Femur (tissue), 1 donor: ENCODE measurements around the gene LRRC8D.
"Not testable (repeated sequence)": the region's sequence is repeated elsewhere in the genome, so short reads cannot be mapped to it uniquely, and the experiment has no call there.

Experiments
- DNase-seq: peaks from one replicate; pipeline ENCODE4 v3.0.0-alpha.2; 2017

The LRRC8D gene

DNA sequence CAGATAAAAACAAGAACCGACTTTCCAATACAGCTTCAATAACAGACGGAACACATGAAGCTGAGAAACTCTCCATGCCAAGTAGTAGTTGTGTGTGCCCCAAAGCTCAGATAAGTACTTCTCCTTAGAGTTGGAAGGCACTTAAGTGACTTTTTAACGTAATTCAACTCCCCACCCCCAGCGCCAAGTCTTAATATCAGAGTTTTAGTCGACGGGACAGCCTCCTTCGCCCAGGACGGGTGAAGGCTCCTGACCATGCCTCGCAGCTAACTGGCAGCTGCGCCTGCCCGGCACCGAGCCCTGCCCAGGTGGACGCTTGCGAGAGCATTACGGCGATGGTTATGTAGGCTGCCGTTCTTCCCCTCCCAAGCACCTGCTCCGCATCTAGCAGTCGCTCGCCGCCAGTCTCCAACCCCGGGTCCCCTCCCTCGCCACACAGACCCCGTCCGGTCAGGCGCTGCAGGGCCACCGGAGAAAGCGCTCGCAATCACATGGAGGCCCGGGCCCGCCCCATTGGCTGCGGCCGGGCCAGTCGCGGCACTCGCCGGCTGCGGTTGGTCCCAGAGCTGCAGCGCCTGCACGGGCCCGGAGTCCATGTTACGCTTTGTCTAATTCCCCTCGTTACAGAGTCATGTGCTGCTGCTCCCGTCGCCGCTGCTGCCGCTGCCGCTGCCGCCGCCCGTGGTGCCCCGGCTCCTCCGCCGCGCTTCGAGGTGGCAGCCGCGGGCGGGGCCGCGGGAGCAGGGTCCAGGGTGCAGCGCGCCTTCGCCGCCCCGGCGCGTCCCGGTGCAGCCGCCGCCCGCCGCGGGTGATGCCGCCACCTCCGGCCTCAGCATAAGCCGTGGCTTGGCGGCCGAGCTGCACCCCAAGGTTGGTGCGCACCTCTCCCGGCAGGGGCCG is at the start of gene LRRC8D:
Gene LRRC8D (plus strand): TSS at position 611 of the 900 bp plus-strand sequence. CDS start 112,037 bp downstream, outside the sequence.
- DNase-seq, result peak; percentile 88

DNA sequence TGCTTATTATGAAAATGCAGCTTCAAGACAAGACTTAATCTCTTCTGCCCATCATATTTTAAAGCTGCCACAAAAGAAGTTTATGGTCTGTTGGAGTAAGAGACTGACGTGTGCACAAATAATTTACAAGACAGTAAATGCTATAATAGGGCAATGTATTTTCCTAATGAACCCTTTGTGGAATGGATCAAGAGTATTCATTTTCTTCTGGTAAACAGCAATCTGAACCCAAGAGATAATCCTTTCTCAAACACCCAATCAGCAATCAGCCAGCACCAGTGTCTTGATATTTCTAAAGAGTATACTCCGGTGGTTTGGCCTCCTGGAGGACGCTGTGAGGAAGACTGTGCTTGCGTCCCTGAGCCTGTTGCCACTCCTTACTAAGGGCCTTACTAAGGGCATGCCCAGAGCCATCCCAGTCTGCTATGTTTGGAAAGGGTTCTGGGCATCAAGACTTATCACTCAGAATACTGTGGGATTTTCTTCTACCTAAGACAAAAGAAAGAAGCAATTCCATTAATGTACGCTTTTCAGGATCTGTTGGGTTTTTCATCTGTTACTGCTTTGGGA is 48.8 kb upstream of the LRRC8D start:
- DNase-seq, result no peak

DNA sequence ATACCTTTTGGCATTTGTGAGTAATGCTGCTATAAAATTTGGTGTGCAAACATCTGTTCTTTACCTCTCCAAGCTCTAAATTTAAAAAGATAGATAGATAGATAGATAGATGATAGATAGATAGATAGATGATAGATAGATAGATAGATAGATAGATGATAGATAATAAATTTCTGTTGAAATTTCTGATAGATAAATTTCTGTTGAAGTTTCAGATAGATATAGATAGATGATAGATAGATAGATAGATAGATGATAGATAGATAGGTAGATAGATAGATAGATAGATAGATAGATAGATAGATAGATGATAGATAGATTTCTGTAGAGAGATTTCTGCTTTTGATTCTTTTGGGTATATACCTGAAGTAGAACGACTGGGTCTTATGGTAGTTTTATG is 44.7 kb upstream of the LRRC8D start:
- DNase-seq, result not testable (repeated sequence)

DNA sequence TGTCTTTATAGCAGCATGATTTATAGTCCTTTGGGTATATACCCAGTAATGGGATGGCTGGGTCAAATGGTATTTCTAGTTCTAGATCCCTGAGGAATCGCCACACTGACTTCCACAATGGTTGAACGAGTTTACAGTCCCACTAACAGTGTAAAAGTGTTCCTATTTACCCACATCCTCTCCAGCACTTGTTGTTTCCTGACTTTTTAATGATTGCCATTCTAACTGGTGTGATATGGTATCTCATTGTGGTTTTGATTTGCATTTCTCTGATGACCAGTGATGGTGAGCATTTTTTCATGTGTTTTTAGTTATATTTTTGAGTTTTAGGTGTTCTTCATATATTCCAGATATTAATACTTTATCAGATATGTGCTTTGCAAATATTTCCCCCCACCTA is 43.6 kb upstream of the LRRC8D start:
- not testable (repeated sequence) for DNase-seq

DNA sequence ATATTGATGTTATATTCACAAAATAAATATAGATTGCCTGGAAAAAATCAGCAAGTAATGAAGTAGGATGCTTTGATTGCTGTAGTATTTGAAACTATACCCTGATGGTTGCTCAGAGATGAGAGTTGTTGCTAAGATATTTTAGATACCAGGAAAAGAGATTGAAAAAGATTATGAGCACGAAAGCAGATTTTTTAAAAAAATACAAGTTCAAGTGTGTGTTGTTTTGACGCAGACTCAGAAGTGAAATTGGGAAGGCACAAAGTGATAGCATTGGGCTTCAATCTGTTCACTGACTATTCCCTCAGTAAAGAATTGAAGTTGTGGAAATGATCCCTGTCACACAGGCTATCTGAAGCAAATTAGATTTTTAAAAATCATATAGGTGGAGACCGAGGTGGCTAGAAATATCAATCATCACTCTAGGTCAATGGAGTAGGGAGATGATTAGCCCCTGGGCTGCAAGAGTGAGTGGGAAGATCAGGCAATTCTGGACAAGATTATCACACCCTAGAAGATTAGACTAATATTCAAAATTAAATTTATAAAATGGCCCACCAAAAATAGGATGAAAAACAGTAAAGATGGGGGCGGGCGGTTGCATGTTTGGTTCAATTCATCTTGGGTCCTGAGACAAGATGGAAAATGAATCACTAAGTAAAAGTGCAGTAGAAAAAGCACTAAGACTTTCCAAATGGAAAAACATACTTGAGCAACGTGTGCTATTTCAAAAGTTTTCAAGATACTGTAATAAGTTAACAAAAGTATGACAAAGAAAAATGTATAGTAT is 41.5 kb upstream of the LRRC8D start:
- no peak for DNase-seq

DNA sequence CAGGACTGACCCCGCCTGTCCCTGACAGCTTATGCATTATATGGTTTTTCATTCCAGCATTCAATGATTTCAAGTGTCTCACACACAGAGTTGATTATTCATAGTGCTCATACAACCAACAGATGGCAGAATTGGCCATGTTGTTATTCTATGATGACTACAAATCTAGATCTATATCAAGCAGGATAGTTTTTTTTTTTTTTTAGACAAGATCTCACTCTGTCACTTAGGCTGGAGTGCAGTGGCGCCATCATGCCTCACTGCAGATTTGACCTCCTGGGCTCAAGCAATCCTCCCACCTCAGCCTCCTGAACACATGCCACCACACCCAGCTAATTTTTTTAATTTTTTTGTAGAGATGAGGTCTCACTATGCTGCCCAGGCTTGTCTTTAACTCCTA is 40.1 kb upstream of the LRRC8D start:
- DNase-seq, result no peak

DNA sequence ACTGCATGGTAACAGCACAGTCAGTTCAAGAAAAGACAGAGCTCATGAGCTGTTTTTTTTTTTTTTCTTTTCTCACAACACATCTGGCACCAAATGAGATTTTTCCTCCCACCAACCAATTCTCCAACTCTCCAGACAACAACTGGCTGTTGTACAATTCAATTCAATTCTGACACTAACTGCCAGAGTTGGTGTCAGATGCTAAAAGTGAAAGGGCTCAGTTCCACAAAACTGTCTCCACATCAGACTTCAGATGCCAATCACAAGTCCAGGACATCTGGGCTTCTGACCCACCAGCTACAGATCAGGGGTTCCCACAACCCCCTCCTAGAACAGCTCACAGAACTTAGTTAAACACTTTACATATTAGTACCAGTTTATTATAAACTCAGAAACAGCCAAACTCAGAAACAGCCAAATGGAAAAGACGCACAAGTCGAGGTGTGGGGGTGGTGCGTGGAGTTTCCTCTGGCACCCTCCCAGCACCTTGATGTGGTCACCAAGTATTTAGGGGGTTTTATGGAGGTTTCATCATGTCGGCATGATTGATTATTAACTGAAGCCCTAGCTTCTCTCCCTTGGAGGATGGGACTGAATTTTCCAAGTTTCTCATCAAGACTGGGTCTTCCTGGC is 39.2 kb upstream of the LRRC8D start:
- DNase-seq, result no peak

DNA sequence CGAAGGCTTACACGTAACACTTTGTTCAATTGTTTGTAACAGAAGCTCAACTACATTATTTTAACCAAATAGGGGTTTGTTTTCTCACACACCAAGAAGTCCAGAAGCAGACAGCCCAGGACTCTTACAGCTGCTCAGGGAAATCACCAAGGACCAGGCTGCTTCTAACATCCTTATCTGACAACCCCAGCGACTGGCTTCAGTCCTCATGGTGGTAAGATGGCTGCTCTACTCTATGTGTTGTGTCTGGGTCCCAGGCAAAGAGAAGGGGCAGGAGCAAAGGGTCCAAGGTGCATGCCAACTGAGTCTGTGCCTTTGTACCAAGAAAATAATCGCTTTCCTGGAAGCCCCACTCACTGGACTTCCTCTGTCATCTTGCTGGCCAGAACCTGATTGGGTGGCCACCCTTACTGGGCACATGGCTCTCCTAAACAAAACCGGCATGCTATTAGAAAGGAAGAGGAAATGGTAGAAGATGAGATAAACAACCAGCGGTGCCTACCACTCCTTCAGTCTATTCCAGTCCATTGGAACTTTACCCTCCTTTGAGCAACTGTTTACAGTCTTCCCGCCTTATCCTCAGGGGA is 34.1 kb upstream of the LRRC8D start:
- DNase-seq, result no peak

DNA sequence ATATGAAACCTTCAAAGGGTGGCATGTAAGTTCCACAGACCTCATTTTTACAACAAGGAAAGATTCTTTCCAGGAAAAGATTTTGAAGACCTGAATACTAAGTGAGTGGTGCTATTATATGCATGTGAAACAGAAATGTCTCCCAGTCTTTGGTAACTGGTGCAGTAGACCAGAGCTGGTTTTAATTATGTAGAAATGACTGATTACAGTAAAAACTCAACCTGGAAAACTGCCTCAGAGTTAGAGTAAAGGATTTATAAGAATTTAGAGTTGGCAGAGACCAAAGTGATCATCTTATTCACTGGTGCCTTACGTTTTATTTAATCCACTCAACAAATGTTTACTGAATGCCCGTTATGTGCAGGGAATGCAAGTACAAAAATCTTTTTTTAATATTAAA is 30.2 kb upstream of the LRRC8D start:
- no peak for DNase-seq

DNA sequence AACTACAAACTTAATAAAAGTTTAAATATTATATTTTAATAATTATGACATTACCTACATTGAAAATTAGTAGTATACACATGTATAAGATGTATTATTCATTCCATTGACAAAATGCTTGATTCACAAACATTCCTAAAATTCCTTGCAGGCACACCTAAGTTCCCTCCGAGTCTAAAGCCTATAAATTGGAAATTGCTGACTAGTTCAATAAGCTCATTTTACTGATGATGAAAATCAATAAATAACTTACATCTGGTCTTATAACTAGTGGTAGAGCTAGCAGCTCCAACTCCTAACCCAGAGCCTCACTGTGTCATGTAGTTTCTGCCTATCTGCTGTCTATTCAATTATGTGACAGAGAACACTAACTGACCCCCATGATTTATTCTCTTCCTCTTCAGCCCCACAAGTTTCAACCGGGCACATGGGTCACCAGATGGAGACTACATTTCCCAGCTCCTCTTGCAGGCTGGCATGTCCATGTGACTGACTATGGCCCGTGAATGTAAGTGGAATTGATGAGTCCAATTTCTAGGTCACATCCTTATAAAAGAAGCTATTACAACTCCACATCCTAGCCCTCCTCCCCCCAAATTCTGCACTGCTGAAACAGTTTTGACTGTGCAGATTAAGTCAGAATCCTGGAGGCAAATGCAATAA is 29.6 kb upstream of the LRRC8D start:
- no peak for DNase-seq

DNA sequence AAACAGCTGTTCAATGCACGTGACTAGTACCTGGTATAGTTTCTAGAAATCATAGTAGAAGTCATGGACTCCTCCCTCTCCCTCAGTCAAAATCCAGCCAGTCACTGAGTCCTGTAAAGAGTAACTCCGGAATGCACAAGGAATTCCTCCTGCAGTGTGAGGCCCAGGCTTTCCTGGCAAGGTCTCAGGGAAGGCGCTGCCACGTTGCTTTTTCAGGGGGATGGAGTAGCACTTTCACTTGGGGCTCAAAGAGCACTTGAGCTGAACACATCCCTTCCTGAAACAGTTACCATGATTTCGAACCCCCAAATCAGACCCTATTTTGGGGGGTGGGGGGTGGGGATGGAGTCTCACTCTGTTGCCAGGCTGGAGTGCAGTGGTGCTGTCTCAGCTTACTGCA is 26.4 kb upstream of the LRRC8D start:
- DNase-seq, result no peak

DNA sequence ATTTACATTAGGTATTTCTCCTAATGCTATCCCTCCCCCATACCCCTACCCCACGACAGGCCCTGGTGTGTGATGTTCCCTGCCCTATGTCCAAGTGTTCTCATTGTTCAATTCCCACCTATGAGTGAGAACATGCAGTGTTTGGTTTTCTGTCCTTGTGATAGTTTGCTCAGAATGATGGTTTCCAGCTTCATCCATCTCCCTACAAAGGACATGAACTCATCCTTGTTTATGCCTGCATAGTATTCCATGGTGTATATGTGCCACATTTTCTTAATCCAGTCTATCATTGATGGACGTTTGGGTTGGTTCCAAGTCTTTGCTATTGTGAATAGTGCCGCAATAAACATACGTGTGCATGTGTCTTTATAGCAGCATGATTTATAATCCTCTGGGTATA is 25.3 kb upstream of the LRRC8D start:
- not testable (repeated sequence) for DNase-seq

DNA sequence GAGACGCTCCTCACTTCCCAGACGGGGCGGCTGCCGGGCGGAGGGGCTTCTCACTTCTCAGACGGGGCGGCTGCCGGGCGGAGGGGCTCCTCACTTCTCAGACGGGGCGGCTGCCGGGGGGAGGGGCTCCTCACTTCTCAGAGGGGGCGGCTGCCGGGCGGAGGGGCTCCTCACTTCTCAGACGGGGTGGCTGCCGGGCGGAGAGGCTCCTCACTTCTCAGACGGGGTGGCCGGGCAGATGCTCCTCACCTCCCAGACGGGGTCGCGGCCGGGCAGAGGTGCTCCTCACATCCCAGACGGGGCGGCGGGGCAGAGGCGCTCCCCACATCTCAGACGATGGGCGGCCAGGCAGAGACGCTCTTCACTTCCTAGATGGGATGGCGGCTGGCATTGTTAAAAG is 23.0 kb upstream of the LRRC8D start:
- DNase-seq, result not testable (repeated sequence)

DNA sequence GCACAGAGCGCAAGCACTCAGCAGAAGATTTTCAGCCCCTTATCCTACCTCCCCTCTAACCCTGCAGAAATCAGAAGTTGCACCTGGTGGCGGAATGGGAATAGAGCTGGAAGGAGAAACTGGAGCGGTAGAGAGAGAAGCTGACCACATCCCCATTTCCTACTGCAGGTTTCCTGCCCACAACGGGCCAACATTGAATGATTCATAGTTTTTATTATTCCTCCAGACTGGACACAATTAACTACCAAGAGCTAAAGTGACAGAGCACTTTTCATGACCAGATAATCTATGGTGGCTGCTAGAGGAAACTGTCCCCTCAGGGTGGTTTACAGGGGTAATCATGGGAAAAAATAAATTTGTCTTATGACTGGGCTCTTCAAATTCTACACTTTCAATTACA is 21.3 kb upstream of the LRRC8D start:
- no peak for DNase-seq

DNA sequence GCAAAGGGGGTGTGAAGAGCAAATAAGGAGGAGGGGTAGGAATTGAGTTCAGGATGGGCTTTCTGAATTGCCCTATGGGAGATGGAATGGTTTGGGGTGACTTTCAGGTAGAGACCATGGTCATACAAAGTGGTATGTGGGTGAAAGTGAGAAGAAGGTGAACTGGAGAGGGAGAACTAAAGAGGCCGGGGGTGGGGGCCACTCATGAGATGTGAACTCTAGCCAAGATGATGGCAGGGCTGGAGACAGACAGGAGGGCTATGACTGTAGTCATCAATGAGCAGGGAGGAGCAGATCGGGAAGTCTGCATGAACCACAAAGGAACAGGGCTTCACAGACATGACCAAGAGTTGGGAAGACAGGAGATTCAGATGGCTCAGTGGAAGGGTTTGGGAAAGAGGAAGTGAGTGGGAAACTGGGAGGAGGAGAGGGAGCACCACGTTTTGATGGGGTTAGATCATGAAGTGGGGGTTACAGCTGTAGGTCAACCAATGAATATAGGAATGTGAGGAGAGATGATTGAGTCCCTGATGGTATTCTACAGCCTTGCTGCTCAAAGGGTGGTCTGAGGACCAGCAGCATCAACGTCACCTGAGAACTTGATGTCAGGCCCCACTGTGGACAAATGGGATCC is 20.7 kb upstream of the LRRC8D start:
- DNase-seq, result no peak

DNA sequence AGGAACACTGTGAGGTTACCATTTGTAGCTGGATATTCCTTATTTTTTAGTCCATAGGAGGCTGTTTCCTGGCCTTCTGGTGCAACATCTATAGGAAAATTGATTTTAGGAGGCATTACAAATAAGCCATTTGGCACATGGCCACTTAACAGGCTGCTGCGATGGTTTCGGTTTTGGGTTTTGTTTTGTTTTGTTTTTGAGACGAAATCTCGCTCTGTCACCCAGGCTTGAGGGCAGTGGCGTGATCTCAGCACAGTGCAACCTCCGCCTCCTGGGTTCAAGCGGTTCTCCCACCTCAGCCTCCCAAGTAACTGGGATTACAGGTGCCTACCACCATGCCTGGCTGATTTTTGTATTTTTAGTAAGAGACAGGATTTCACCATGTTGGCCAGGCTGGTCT is 20.1 kb upstream of the LRRC8D start:
- DNase-seq, result no peak

DNA sequence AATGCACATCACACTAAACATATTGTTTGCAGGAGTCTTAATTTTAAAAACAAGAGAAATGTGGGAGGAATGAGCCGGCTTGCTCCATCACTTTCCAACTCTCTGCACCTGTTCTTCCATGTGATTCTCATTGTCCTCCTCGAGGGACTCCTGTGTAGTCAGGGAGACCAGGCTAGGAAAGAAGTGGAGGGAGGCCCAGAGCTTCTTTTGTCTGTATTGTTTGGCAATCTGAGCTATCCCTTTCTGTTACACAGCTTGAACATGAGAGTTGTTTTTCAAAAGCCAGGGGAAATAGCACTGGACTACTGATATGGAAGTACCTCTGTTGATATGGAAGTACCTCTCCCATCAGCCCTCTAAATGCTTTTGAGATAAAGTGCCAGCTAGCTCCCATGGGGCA is 18.8 kb upstream of the LRRC8D start:
- DNase-seq, result no peak

DNA sequence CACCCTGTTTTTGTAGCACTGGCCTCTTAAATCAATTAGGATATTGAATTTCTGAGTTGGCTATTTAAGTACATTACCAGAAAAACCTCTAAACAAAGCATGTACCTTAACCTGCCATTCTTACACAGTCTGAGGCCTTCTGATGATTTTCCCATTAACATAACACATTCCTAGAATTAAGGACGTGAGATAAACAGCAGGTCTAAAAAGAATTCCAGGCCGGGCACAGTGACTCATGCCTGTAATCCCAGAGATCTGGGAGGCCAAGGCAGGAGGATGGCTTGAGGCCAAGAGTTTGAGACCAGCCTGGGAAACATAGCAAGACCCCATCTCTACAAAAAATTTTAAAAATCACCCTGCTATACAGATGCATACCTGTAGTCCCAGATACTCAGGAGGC is 18.0 kb upstream of the LRRC8D start:
- no peak for DNase-seq

DNA sequence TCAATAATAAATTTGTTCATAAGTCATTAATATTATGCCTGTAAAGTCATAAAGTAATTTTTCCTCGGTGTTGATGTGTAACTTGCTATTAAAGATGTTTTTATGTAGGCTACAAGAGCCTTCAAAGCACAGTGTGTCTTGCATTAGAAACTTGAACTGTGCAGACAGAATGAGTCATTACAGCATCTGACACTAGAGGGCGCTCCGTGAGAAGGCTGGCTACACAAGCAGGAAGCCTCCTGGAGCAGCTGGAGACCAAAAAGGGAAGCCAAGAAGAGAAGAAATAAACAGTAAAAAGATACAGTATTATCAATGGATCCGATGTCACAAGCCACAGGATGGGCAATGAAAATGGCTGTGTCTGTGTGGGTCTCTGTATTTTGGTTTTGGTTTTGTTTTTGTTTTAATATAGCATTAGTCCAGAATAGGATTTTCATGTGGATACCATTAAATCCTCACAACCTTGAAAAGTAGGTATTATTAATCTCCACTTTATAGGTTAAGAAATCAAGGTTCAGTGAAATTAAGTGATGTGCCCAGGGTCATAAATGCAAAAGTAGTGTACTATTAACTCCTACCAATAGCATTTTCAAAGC is 16.1 kb upstream of the LRRC8D start:
- DNase-seq, result peak; percentile 91

DNA sequence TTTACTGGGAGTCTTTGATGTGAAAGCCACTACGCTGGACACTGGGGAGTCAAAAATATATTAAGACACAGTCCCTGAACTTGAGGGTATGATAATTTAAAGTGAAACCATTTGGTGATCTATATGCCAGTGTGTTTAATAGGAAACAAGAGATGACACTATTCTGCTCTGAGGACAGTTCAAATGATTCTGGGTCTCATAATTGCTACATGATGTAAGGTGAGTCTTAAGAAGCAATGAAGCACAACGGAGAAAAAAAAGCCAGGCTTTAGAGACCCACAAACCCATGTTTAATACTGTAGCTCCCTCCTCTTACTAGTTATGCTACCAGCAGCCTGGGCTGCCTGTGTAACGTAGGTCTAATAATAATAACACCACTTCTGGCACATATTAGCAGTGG is 14.2 kb upstream of the LRRC8D start:
- no peak for DNase-seq

DNA sequence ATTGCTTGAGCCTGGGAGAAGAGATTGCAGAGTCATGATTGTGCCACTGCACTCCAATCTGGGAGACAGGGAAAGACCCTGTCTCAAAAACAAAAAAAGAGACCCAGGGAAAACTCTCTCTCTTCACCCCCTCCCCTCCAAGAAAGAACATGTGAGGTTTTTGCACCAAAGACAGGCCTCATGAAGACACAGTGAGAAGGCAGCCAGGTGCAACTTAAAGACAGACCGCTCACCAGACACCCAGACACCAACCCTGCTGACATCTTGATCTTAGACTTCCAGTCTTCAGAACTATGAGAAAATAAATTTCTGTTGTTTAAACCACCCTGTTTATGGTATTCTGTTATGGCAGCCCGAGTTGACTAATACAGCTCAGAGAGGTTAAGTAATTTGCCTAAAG is 13.3 kb upstream of the LRRC8D start:
- no peak for DNase-seq
